Omental fat pad (tissue), 4 donors: ENCODE data around the gene APOF. TPM values are rescaled to one million over a fixed set of nuclear protein-coding genes. Genes with fewer than 3 reads are reported as not detected.

Experiments
- ATAC-seq: fragments of 150-250 bp; one replicate; pipeline ENCODE4 v1.9.1; 2016; ENCODE audit warnings: mild to moderate bottlenecking, moderate library complexity; ENCODE audit not compliant: low FRiP score
- DNase-seq: peaks from one replicate; pipeline ENCODE4 v3.0.0-alpha.2; 2019; ENCODE audit warnings: low spot score
- total RNA-seq, 4 donors: library from RNA; depleted of rRNA; stranded (reverse); fragments of >200 nt; gene quantifications; one replicate each; pipeline ENCODE4 v1.1.0, GENCODE V29; 2016
- TF ChIP-seq, protein P1 (sequence below), 3 donors: fragments of 450-650 bp; IDR thresholded peaks; one replicate each; pipeline ENCODE4 v1.5.1; 2016 to 2017; ENCODE audit warnings: antibody characterized with exemption in 3 of 3, mild to moderate bottlenecking in 3 of 3, moderate library complexity in 2 of 3

APOF gene
- total RNA-seq, 4 donors from 2014 or later: not detected

DNA sequence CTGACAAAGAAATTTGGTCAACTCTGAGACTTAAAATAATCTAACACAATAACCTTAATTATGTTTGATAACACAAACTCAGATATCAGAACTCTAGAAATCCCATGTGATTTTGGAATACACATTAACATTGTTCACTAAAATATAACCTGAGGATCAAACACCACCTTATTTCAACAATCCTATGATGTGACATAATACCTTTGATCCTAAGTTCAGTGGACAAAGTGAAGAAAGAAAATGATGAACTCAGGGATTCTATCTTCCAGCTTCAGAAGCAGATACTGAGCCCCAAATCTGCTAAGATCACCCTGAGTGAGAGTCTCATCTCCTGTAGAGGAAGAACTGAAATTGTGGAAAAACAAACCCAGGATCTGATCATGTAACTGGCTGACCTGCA is 35.7 kb upstream of the APOF start:
- DNase-seq (no peak), ATAC-seq (no peak)
- TF ChIP-seq, protein P1, sequence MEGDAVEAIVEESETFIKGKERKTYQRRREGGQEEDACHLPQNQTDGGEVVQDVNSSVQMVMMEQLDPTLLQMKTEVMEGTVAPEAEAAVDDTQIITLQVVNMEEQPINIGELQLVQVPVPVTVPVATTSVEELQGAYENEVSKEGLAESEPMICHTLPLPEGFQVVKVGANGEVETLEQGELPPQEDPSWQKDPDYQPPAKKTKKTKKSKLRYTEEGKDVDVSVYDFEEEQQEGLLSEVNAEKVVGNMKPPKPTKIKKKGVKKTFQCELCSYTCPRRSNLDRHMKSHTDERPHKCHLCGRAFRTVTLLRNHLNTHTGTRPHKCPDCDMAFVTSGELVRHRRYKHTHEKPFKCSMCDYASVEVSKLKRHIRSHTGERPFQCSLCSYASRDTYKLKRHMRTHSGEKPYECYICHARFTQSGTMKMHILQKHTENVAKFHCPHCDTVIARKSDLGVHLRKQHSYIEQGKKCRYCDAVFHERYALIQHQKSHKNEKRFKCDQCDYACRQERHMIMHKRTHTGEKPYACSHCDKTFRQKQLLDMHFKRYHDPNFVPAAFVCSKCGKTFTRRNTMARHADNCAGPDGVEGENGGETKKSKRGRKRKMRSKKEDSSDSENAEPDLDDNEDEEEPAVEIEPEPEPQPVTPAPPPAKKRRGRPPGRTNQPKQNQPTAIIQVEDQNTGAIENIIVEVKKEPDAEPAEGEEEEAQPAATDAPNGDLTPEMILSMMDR (IDR thresholded peaks at IDR 0.05): no peak

DNA sequence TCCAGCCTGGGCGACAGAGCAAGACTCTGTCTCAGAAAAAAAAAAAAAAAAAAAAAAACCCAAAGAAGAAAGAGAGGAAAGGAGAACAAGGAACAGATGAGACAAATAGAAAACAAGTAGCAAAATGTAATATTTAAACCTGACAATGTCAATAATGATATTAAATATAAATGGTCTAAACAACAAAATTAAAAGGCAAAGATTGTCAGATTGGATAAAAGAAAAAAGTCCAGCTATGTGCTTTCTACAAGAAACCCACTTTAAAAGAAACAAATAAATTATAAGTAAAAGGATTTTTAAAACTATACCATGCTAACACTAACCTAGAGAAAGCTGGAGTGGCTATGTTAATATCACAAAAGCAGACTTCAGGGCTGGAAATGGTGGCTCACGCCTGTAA is 29.7 kb upstream of the APOF start:
- DNase-seq (no peak), ATAC-seq (no peak)
- TF ChIP-seq, protein P1 (IDR thresholded peaks at IDR 0.05): no peak

DNA sequence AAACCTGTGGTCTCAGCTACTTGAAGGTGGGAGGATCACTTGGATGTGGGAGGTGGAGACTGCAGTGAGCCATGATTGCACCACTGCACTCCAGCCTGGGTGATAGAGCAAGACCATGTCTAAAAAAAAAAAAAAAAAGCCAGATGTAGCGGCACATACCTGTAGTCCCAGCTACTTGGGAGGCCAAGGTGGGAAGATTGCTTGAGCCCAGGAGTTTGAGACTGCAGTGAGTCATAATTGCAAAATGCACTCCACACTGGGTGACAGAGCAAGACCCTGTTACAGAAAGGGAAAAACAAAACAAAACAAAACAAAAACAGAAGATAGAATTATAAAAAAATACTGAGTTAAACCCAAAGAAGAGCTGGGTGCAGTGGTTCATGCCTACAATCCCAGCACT is 29.1 kb upstream of the APOF start:
- TF ChIP-seq, protein P1 (IDR thresholded peaks at IDR 0.05): no peak
- no peak for ATAC-seq
- no peak for DNase-seq

DNA sequence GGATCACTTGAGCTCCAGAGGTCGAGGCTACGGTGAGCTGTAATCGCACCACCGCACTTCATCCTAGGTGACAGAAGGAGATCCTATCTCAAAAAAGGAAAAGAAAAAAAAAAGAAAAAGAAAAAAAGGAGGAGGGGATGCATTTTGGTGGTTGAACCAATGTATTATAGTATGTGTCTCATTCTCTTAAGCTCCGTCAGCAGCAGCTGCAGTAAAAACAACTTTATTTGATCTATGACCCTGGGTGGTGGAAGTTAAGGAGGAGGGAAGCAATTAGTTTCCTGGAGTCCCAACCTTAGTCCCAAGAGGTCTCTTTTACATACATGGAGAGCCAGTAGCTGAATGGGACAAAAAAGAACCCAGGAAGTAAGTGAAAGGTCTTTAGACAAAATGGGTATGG is 26.8 kb upstream of the APOF start:
- ATAC-seq (no peak), DNase-seq (no peak)
- TF ChIP-seq, protein P1 (IDR thresholded peaks at IDR 0.05): no peak

DNA sequence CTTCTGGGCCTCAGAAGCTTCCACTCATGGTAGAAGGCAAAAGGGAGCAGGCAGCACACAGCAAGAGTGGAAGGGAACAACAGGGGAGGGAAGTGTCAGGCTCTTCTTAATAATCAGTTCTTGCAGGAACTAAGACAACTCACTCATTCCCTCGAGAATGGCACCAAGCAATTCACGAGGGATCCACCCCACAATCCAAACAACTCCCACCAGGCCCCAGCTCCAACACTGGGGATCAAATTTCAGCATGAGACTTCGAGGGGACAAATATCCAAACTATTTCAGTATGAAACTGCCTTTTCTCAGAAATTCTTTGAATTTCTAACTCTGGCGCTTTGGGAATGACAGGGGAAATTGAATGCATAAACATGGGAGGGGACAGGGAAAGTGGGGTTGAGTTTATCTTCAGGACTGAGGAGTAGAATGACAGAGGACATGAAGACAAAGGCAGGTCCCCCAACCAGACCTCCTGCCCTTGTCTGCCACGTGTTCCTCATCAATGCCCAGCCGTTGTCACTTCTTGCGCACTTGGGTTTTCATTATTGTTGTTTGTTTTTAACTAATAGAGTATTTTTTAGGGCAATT is 24.6 kb upstream of the APOF start:
- no peak for DNase-seq
- TF ChIP-seq, protein P1 (IDR thresholded peaks at IDR 0.05): no peak
- no peak for ATAC-seq

DNA sequence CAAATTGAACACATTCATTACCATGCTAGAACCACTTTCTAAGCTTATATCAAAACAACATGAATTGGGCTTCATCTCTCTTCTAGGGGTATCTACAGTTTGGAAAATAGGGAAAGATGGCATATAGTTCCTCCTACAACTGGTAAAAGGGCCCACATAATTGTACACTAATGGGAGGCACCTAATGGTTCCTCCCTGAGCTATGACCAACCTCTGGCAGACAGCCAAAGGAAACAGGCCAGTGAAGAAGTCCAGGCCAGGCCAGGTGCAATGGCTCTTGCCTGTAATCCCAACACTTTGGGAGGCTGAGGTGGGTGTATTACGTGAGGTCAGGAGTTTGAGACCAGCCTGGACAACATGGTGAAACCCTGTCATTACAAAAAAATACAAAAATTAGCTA is 23.2 kb upstream of the APOF start:
- TF ChIP-seq, protein P1 (IDR thresholded peaks at IDR 0.05): no peak
- no peak for DNase-seq

DNA sequence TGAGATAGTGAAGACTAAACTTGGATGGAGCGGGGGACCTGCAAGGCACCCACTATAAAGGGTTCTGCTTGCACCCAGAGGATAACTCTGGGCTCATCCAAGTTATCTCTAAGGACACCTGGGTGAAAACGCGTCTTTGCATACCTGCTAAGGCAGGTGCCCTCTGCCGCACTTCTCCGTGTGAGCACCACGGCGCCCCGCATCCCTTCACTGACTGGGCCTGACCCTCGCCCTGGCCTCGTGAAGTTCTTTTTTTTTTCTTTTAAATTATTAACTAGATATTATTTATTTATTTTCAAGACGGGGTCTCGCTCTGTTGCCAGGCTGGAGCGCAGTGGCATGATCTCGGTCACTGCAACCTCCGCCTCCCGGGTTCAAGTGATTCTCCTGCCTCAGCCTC is 20.0 kb upstream of the APOF start:
- ATAC-seq (no peak), DNase-seq (no peak)
- TF ChIP-seq, protein P1 (IDR thresholded peaks at IDR 0.05): no peak

More for the DNA sequence above, 23.2 kb upstream of the APOF start:
- no peak for ATAC-seq
